Muscle layer of duodenum (tissue), 2 donors: ENCODE data around the gene CACNB1.

Source experiments
- H3K27ac ChIP-seq: one replicate; pipeline ENCODE4 v1.7.0; 2013; ENCODE audit warnings: mild to moderate bottlenecking, low read length
- H3K27me3 ChIP-seq: one replicate; pipeline ENCODE4 v1.7.0; 2013; ENCODE audit warnings: low read depth, mild to moderate bottlenecking, control low read depth, low read length
- H3K36me3 ChIP-seq, 2 donors: one replicate each; pipeline ENCODE4 v1.7.0; 2013; ENCODE audit warnings: low read length in 2 of 2, control low read depth in 1 of 2, mild to moderate bottlenecking in 1 of 2; ENCODE audit not compliant: insufficient read depth in 2 of 2, control insufficient read depth in 1 of 2
- H3K4me1 ChIP-seq, 2 donors: one replicate each; pipeline ENCODE4 v1.7.0; 2013; ENCODE audit warnings: low read length in 2 of 2, mild to moderate bottlenecking in 2 of 2, control low read depth in 1 of 2, moderate library complexity in 1 of 2; ENCODE audit not compliant: insufficient read depth in 2 of 2, control insufficient read depth in 1 of 2
- H3K4me3 ChIP-seq, 2 donors: one replicate each; pipeline ENCODE4 v1.7.0; 2013; ENCODE audit warnings: low read length in 2 of 2, low read depth in 1 of 2, mild to moderate bottlenecking in 1 of 2
- H3K9me3 ChIP-seq, 2 donors: one replicate each; pipeline ENCODE4 v1.7.0; 2013; ENCODE audit warnings: low read length in 2 of 2, control low read depth in 1 of 2, mild to moderate bottlenecking in 1 of 2; ENCODE audit not compliant: control insufficient read depth in 1 of 2
- donor health status: healthy.

CACNB1 gene

DNA sequence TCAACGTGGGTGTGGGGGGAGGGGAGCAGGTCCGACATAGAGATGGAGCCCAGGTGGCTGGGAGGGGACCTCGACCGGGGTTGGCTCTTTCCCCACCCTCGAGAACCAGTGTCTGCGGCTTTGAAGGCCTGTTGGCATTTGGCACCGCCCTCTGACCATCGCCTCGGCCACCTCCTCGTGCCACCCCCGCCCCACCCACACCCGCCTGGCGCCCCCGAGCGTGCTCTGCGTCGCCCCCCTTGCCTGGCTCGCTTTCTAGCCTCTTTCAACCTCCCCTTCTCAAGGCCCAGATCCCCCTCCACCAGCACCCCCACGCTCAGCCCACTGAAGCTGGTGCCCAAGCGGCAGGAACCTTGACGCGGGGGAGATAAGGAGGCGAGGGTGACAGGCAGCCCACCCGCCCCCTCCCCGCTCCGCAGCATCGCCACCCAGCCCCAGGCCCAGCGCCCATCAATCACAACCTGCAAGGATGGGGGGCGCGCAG, 619 bp downstream of the CACNB1 start:
- Histone ChIP-seq H3K36me3 (peaks cover 10 to 21% of the 10 kb centered on the region in 2 donors), H3K27ac (no peak overlapping the region), H3K4me3 (peak overlapping the region; percentile 56 to 73), H3K9me3 (no peaks in the 10 kb centered on the region), H3K27me3 (no peaks in the 10 kb centered on the region), H3K4me1 (peaks cover 9 to 47% of the 10 kb centered on the region in 2 donors)

DNA sequence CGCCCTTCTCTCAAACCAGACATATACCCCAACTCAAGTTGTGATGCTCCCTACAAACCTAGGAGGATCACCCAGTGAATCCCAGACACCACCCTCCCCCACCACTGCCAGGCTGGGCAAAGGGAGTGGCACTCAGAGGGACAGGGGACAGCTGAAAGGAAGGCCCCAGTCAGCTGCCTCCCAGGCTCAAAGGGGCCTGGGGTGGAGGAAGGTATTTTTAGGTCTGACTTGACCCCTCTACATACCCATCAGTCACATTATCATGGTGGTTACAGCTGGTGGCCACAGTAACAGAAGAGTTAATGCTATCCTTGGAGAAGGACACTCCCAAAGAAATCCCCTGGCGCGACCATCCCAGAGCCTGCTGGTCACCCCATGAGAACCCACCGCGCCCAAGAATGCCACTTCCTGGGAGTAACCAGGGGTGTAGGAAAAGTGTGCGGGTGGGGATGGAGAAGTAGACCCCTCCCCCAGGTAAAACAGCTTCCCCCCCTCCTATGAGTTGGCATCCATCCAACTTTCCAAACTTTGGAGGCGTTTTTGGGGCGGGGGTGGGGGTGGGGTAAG, 1.1 kb downstream of the CACNB1 start:
- no peaks in the 10 kb centered on the region for H3K27me3 ChIP-seq
- H3K27ac ChIP-seq, result no peak overlapping the region
- H3K4me1 ChIP-seq, result peaks cover 9 to 42% of the 10 kb centered on the region in 2 donors
- no peaks in the 10 kb centered on the region for H3K9me3 ChIP-seq
- H3K4me3 ChIP-seq, result peak overlapping the region; percentile 37 to 73
- peaks cover 7 to 21% of the 10 kb centered on the region in 2 donors for H3K36me3 ChIP-seq

DNA sequence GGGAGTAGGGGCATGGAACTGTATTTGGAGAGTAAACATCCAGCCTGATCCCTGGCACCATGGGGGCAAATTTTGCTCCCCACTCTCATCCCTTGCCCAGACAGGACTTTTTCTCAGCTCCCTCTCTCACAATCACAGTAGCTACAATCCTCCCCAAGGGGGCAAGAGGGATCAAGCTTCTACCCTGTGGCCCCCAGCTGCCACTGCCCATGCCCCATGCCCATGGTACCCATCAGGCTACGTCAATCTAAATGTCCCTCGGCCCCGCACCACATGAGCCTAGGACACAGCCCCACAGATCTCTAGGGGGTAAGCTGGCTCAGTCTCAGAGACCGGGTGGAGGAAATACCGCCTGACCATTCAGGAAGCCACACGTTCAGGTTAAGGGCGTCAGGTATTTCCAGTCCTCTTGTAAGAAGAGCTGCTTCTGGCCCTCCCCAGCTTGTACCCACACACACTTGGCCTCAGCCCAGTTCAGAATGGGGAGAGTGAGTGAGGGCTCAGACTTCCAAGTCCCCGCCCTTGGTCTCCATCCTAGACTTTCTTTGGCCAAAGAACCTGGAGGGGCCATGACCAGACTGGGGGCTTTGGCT, 1.8 kb downstream of the CACNB1 start:
- Histone ChIP-seq H3K27me3 (no peaks in the 10 kb centered on the region), H3K36me3 (peaks cover 11 to 23% of the 10 kb centered on the region in 2 donors), H3K27ac (no peak overlapping the region), H3K4me3 (peak overlapping the region in 1 of 2 donors; percentile 73), H3K4me1 (peaks cover 4 to 35% of the 10 kb centered on the region in 2 donors), H3K9me3 (no peaks in the 10 kb centered on the region)

DNA sequence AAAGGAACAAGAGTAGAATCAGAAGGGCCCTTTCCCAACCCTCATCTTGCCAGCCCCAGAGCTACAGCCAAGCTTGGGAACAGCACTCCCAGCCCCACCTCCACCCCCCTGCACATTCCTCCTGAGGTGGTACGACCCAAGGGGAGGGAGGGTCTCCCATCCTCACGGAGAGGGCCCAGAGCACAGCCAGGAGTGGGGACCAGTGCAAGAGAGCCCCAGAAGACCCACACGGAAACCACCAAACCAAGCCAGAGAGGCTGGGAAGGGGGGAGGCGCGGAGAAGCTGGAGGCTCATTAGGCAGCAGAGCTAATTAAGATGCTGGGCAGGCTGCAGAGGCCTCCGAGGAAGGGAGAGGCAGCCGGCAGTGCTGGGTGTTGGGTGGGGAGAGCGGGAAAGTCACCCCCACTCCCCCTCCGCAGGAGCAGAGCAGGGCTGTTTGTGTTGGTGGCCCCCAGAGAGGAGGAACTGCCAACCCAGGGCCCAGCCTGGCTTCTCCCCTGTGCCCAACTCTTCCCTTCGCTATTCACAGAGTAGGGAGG, 2.4 kb downstream of the CACNB1 start:
- peaks cover 4 to 35% of the 10 kb centered on the region in 2 donors for H3K4me1 ChIP-seq
- no peaks in the 10 kb centered on the region for H3K9me3 ChIP-seq
- no peak overlapping the region for H3K27ac ChIP-seq
- no peaks in the 10 kb centered on the region for H3K27me3 ChIP-seq
- H3K4me3 ChIP-seq, result no peak overlapping the region
- peaks cover 11 to 18% of the 10 kb centered on the region in 2 donors for H3K36me3 ChIP-seq

DNA sequence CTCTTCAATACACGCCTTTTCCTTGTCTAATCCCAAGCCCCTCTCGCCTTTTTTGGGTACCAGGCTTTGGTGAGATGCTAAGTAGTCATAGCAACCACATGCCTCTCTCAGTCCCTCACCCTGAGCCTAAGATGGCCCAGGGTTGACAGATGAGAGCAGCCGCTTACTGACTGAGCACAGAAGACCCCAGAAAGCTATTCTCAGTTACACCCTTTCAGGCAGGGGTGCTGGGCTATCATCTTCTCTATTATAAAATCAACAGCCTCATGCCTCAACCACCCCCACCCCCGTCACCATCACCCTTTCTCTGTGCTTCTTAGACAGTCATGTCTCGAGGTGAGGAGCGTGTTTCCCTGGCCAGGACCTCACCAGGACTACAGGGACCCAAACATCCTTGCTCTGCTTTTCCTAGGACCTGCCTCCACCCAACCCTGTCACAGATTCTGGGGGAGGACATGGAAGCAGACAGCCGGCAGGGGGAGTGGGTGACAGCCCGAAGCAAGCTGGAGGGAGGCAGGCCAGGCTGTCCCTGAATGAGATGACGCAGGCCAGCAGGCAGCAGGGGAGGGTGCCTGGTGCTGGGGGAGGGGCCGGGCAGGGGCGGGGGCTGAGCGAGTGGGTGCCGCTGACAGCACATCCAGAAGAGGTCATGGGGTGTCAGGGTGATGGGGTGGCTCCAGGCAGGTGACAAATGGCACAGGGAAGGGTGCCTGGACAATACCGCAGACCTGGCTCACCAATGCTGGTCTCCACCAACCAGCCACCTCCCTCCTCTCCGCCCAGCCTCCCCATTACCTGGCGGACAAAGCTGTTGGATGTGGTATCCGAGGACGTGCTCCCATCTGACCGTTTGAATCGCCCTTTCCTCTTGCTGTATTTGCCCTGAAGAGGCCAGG, 3.1 kb downstream of the CACNB1 start:
- H3K4me3 ChIP-seq, result no peak overlapping the region
- no peaks in the 10 kb centered on the region for H3K9me3 ChIP-seq
- no peaks in the 10 kb centered on the region for H3K27me3 ChIP-seq
- peaks cover 11 to 17% of the 10 kb centered on the region in 2 donors for H3K36me3 ChIP-seq
- peaks cover 4 to 35% of the 10 kb centered on the region in 2 donors for H3K4me1 ChIP-seq
- no peak overlapping the region for H3K27ac ChIP-seq

DNA sequence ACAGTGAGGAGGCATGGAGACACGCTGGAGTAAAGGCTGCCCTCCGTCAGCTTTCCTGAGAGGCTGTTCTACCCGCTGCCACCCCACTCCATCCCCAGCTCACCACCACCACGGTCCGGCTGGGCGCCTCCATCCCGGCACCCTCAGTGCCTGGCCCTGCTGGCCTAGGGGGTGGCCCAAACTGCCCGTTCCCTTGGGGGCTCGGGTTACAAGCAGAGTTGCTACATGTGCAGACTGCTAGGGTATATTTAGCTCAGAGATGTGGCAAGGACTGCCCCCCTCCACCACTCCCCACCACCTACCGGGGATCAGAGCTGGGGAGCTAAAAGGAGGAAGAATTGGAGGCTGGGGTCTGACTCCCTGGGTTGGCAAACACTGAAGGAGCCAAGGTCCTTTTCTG, 4.1 kb downstream of the CACNB1 start:
- Histone ChIP-seq H3K9me3 (no peaks in the 10 kb centered on the region), H3K27me3 (no peaks in the 10 kb centered on the region), H3K4me1 (peaks cover 4 to 30% of the 10 kb centered on the region in 2 donors), H3K27ac (no peak overlapping the region), H3K4me3 (no peak overlapping the region), H3K36me3 (peaks cover 11 to 21% of the 10 kb centered on the region in 2 donors)

DNA sequence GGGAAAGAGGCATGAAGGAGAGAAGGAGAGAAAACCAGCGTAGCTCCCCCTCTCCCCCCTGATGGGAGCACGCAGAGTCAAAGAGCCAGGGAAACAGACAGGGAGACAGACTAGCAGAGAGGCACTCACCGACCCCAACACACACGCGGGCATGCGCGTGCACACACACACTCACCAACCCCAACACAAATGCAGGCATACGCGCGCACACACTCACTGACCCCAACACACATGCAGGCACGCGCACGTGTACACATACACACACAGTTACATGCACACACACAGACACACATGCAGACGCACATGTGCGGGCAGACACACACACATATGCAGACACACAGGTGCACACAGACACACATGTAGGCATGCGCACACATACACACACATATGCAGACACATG, 4.6 kb downstream of the CACNB1 start:
- Histone ChIP-seq H3K36me3 (peaks cover 11 to 22% of the 10 kb centered on the region in 2 donors), H3K27ac (no peak overlapping the region), H3K27me3 (no peaks in the 10 kb centered on the region), H3K4me1 (peaks cover 4 to 26% of the 10 kb centered on the region in 2 donors), H3K4me3 (no peak overlapping the region), H3K9me3 (no peaks in the 10 kb centered on the region)

DNA sequence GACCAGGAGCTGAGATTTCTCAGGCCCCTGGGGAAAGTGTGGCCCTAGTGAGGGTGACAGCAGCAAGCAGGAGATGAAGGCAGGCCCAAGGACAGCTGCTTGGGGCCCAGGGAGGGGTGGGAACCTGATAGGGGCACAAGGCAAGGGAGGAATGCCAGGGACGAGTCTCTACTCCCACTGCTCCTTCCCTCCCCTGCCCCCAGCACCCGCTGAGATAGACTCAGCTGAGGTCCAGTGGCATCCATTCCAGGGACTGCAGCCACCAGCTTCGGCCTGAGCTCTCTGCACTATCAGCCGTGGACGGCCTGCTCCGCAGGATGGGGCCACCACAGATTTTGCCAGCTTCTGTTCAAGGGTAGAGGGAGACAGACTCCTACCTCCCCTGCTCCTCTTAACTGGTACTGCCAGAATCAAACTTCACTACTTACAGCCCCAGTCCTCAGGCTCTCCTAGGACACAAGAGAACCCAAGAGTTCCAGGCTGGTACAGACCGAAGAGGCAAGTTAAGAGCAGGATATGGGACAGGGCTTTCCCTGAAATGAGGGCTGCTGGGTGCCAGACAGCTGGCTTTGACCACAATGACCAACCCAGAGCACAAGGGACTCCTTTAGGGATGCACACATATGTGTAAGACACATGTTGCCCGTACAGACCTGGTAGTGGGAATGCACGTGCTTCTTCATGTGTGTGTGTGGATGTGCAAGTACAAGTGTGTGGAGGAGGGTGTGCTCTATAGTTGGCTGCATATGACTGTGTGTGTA, 5.5 kb downstream of the CACNB1 start:
- no peak overlapping the region for H3K27ac ChIP-seq
- H3K9me3 ChIP-seq, result no peaks in the 10 kb centered on the region
- H3K27me3 ChIP-seq, result no peaks in the 10 kb centered on the region
- no peak overlapping the region for H3K4me3 ChIP-seq
- H3K36me3 ChIP-seq, result peaks cover 17 to 29% of the 10 kb centered on the region in 2 donors
- H3K4me1 ChIP-seq, result peaks cover 4 to 24% of the 10 kb centered on the region in 2 donors

DNA sequence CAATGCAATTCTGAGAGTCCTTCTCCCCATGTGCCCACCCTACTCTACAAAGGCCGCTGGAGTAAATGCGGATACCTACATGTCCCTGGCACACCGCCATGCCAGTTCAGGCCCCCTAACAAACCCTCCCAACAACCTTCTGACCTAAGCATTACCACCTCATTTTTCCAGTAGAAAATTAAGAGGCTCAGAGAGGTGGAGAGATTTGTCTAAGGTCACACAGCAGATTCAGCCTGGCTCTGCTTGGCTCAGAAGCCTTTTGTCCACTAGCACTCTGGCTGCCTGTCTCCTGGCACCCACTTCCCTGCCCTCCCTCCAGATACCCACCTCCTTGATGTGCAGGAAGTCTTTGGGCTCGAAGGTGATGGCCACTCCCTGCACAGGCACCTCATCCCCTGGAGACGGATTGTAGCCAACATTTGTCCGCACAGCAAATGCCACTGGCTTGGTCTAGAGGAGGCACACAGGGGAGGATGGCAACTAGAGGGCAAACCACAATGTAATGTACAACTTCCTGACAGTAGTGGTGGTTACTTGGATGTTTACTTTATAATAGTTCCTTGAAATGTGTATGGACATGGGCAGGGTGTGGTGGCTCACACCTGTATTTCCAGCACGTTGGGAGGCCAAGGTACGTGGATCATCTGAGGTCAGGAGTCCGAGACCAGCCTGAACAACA, 10.2 kb downstream of the CACNB1 start:
- H3K36me3 ChIP-seq, result peaks cover 19 to 59% of the 10 kb centered on the region in 2 donors
- H3K9me3 ChIP-seq, result no peaks in the 10 kb centered on the region
- no peak overlapping the region for H3K4me3 ChIP-seq

DNA sequence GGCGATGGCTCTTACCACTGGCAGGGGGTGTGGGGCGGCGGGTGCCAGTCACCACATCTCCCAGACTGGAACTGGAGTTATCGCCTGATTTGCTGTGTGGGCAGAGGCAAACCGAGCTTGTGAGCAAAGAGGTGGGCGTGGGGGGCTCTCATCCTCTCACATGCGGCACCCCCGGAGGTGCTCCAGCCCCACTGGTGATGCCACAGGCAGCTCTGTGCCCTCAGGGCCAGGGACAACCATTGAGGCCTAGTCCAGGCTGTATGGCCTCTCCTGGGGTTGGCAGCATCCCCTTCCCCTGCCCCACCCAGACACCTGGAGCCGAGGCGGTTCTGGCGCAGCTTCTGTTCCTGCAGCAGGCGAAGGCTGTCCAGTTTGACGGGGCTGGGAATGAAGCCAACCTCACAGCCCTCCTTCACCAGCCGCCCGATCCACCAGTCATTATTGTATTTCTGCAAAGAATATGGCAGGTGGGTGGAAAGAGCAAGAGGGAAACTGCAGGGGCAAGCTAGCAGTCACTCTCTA, 10.9 kb downstream of the CACNB1 start:
- H3K27me3 ChIP-seq, result no peaks in the 10 kb centered on the region
- peaks cover 14 to 53% of the 10 kb centered on the region in 2 donors for H3K36me3 ChIP-seq
- no peaks in the 10 kb centered on the region for H3K9me3 ChIP-seq
- no peaks in the 10 kb centered on the region for H3K4me1 ChIP-seq
- H3K27ac ChIP-seq, result no peak overlapping the region
- H3K4me3 ChIP-seq, result no peak overlapping the region

More for the DNA sequence above, 10.2 kb downstream of the CACNB1 start:
- H3K27ac ChIP-seq, result no peak overlapping the region
- H3K4me1 ChIP-seq, result no peaks in the 10 kb centered on the region
- H3K27me3 ChIP-seq, result no peaks in the 10 kb centered on the region
